ENCODE measurements around the gene GUCA2A. TPM values are rescaled to one million over a fixed set of nuclear protein-coding genes. Genes with fewer than 3 reads are reported as not detected.

GUCA2A gene
- total and polyA plus RNA-seq, 2 of the 4 experiments (the other 2 are of a cell fraction), result not detected

GRCh38 chr1:42128499-42128898, 36.0 kb downstream of the GUCA2A start:
- no peak overlapping the region for H2AK5ac ChIP-seq (ENCODE audit: low read depth, low read length)
- dilution Hi-C loops (cut with HindIII; ENCODE audit: low sequenced_read_pairs, unreplicated experiment), result no loop called here
- no TSS peak for BruUV-seq (replicated peaks)

More at GRCh38 chr1:42128499-42128898, 36.0 kb downstream of the GUCA2A start:
- Histone ChIP-seq H3K36me3 (ENCODE audit: control insufficient read depth, insufficient read depth, low read length) (no peaks in the 10 kb centered on the region), H3K27ac (ENCODE audit: insufficient read depth, low read length) (no peak overlapping the region), H2BK120ac (ENCODE audit: low read depth, low read length) (no peak overlapping the region), H3K4me1 (ENCODE audit: control insufficient read depth, insufficient read depth, low read length) (no peaks in the 10 kb centered on the region), H3K9ac (ENCODE audit: low read depth, low read length) (no peak overlapping the region), H3K4me2 (ENCODE audit: low read depth, low read length) (no peak overlapping the region), H3K9me1 (ENCODE audit: insufficient read depth, low read length) (no peaks in the 10 kb centered on the region; the same call in 1 of the 2 replicates), H3K4me3 (ENCODE audit: insufficient read depth, low read depth, low read length) (no peak overlapping the region), H3K9me3 (ENCODE audit: control insufficient read depth, insufficient read depth, low read length) (no peaks in the 10 kb centered on the region), H2AK9ac (replicated peaks; ENCODE audit: low read depth, low read length, poor library complexity) (no peak overlapping the region), H3K56ac (ENCODE audit: extremely low read depth, insufficient read depth, low read length) (no peak overlapping the region), H2AFZ (replicated peaks; ENCODE audit: low read length, poor library complexity) (no peak overlapping the region), H4K20me1 (ENCODE audit: insufficient read depth, low read length) (no peaks in the 10 kb centered on the region), H3K79me1 (ENCODE audit: low read depth in 1 of 2, low read length in 2 of 2) (no peaks in the 10 kb centered on the region), H2BK20ac (ENCODE audit: low read depth, low read length) (no peak overlapping the region), H3K27me3 (ENCODE audit: control insufficient read depth, insufficient read depth, low read length) (peaks cover 6% of the 10 kb centered on the region), H4K8ac (ENCODE audit: low read depth in 2 of 2, low read length in 2 of 2) (no peak overlapping the region), H3K14ac (replicated peaks; ENCODE audit: low read depth, low read length) (no peak overlapping the region), H3K4ac (ENCODE audit: low read depth, low read length) (no peak overlapping the region), H2BK5ac (ENCODE audit: low read depth, low read length, poor library complexity, severe bottlenecking) (no peak overlapping the region), H4K91ac (ENCODE audit: insufficient read depth, low read depth, low read length) (no peak overlapping the region), H2BK15ac (ENCODE audit: low read depth, low read length) (no peak overlapping the region), H3K18ac (ENCODE audit: low read depth, low read length) (no peak overlapping the region), H4K5ac (ENCODE audit: low read depth, low read length) (no peak overlapping the region), H3K23ac (ENCODE audit: low read depth, low read length) (no peak overlapping the region)
- POLR2A ChIA-PET (ENCODE audit: unreplicated experiment), result no interaction called here
- in situ Hi-C loops (cut with MboI; ENCODE audit: low sequenced_read_pairs), result no loop called here
- intact Hi-C loops (cut with micrococcal nuclease), result no loop called here
- TF ChIP-seq POLR2A (IDR thresholded peaks at IDR 0.05; ENCODE audit: low read depth, low read length), result no peak
- TF ChIP-seq, protein P1, sequence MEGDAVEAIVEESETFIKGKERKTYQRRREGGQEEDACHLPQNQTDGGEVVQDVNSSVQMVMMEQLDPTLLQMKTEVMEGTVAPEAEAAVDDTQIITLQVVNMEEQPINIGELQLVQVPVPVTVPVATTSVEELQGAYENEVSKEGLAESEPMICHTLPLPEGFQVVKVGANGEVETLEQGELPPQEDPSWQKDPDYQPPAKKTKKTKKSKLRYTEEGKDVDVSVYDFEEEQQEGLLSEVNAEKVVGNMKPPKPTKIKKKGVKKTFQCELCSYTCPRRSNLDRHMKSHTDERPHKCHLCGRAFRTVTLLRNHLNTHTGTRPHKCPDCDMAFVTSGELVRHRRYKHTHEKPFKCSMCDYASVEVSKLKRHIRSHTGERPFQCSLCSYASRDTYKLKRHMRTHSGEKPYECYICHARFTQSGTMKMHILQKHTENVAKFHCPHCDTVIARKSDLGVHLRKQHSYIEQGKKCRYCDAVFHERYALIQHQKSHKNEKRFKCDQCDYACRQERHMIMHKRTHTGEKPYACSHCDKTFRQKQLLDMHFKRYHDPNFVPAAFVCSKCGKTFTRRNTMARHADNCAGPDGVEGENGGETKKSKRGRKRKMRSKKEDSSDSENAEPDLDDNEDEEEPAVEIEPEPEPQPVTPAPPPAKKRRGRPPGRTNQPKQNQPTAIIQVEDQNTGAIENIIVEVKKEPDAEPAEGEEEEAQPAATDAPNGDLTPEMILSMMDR (conservative IDR thresholded peaks at IDR 0.05; ENCODE audit: low read depth, low read length), result no peak
- TF ChIP-seq RCOR1 (IDR thresholded peaks at IDR 0.05; ENCODE audit: insufficient replicate concordance, low read length), result no peak
- TF ChIP-seq MAZ (IDR thresholded peaks at IDR 0.05; ENCODE audit: borderline replicate concordance, low read depth, low read length), result no peak
- TF ChIP-seq MXI1 (IDR thresholded peaks at IDR 0.05; ENCODE audit: borderline replicate concordance, low read depth, low read length), result no peak
- no peak for TF ChIP-seq RAD21 (IDR thresholded peaks at IDR 0.05; ENCODE audit: low read length)
- no peak for TF ChIP-seq ELK1 (IDR thresholded peaks at IDR 0.05; ENCODE audit: borderline replicate concordance, low read depth, low read length)
- no peak for TF ChIP-seq BHLHE40 (IDR thresholded peaks at IDR 0.05; ENCODE audit: low read depth, low read length)
- TF ChIP-seq FOS (IDR thresholded peaks at IDR 0.05; ENCODE audit: low read depth, low read length), result no peak
- TF ChIP-seq MAFK (IDR thresholded peaks at IDR 0.05; ENCODE audit: low read depth, low read length), result no peak
- no peak for TF ChIP-seq CEBPB (IDR thresholded peaks at IDR 0.05; ENCODE audit: low read depth, low read length)
- TF ChIP-seq, protein P2, sequence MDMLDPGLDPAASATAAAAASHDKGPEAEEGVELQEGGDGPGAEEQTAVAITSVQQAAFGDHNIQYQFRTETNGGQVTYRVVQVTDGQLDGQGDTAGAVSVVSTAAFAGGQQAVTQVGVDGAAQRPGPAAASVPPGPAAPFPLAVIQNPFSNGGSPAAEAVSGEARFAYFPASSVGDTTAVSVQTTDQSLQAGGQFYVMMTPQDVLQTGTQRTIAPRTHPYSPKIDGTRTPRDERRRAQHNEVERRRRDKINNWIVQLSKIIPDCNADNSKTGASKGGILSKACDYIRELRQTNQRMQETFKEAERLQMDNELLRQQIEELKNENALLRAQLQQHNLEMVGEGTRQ (IDR thresholded peaks at IDR 0.05; ENCODE audit: low read depth, low read length), result no peak
- no peak for TF ChIP-seq CHD1 (IDR thresholded peaks at IDR 0.05; ENCODE audit: low read depth, low read length)
- TF ChIP-seq SMC3 (IDR thresholded peaks at IDR 0.05; ENCODE audit: low read depth, low read length), result no peak
- TF ChIP-seq NFE2L2 (IDR thresholded peaks at IDR 0.05; ENCODE audit: low read depth, low read length), result no peak
- CTCF ChIA-PET, result no interaction called here
- ATAC-seq (ENCODE audit: low read depth) (no peak), DNase-seq (no peak)
- WGBS, 2 experiments (ENCODE audit: extremely low coverage in 2 of 2, insufficient read length in 1 of 2), result no CpG with 5 or more reads among the region's 2 CpGs

All from IMR-90 (cell line).